ENCODE results near the gene GBF1. TPM values are rescaled to one million over a fixed set of nuclear protein-coding genes. Genes with fewer than 3 reads are reported as not detected.

Gene GBF1
- total RNA-seq, 1 donor from 2014 or later: 8.7 TPM

DNA sequence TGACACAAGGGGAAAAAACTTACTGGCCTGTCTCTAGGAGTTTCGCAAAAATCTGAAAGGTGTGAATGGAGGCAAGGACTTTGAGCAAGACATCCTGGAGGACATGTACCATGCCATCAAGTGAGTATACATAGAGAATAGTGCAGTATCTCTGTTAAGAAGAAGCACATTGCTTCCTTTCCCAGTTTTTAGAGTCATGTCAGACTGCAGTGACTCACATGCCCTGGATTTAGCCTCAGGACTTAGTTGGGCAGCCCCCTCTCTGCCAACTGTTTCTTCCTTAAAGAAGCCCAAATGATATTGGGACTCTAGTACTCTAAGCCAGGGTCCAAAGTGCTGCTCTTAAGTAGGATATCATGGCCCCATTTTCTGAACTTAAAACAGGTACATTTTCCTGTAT is 122.1 kb downstream of the GBF1 start:
- DNase-seq (ENCODE audit: low read depth): peak; percentile 22
- TF ChIP-seq, protein P1, sequence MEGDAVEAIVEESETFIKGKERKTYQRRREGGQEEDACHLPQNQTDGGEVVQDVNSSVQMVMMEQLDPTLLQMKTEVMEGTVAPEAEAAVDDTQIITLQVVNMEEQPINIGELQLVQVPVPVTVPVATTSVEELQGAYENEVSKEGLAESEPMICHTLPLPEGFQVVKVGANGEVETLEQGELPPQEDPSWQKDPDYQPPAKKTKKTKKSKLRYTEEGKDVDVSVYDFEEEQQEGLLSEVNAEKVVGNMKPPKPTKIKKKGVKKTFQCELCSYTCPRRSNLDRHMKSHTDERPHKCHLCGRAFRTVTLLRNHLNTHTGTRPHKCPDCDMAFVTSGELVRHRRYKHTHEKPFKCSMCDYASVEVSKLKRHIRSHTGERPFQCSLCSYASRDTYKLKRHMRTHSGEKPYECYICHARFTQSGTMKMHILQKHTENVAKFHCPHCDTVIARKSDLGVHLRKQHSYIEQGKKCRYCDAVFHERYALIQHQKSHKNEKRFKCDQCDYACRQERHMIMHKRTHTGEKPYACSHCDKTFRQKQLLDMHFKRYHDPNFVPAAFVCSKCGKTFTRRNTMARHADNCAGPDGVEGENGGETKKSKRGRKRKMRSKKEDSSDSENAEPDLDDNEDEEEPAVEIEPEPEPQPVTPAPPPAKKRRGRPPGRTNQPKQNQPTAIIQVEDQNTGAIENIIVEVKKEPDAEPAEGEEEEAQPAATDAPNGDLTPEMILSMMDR (IDR thresholded peaks at IDR 0.05; ENCODE audit: insufficient read depth, low read length, severe bottlenecking): no peak
- no peak for FAIRE-seq
- H3K4me3 ChIP-seq (ENCODE audit: low read depth, low read length): no peak overlapping the region
- peaks cover 47% of the 10 kb centered on the region for H3K36me3 ChIP-seq (ENCODE audit: control insufficient read depth, insufficient read depth, low read length)
- no peaks in the 10 kb centered on the region for H3K27me3 ChIP-seq (ENCODE audit: control insufficient read depth, insufficient read depth, low read length)

DNA sequence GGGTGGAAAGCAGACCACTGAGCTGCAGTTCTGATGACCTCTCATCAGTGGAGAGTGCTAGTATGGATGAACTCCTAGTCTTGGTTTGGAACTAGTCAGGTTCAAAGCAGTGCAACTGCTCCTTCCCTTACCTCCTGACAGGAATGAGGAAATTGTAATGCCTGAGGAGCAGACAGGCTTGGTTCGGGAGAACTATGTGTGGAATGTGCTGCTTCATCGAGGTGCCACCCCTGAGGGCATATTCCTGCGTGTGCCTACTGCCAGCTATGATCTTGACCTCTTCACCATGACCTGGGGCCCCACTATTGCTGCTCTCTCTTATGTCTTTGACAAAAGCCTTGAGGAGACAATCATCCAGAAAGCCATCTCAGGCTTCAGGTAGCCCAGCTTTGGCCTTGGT is 122.7 kb downstream of the GBF1 start:
- peak; percentile 51 for DNase-seq (ENCODE audit: low read depth)
- no peaks in the 10 kb centered on the region for H3K27me3 ChIP-seq (ENCODE audit: control insufficient read depth, insufficient read depth, low read length)

DNA sequence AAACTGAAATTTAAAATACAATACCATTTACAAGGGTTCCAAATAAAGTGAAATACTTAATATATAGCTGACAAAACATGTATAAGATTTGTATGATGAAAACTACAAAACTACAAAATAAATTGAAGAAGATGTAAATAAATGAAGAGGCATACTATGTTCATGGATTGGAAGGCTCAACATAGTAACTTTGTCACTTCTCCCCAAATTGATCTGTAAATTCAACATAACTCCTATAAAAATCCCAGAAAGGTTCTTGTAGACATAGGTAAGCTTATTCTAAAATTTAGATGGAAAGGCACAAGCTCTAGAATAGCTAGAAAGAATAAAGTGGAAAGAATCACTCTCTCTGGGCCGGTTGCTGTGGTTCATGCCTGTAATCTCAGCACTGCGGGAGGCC is 126.0 kb downstream of the GBF1 start:
- peaks cover 34% of the 10 kb centered on the region for H3K36me3 ChIP-seq (ENCODE audit: control insufficient read depth, insufficient read depth, low read length)
- no peak for FAIRE-seq

More for the DNA sequence above, 122.7 kb downstream of the GBF1 start:
- H3K36me3 ChIP-seq (ENCODE audit: control insufficient read depth, insufficient read depth, low read length): peaks cover 44% of the 10 kb centered on the region
- FAIRE-seq: no peak
- TF ChIP-seq, protein P1 (IDR thresholded peaks at IDR 0.05; ENCODE audit: insufficient read depth, low read length, severe bottlenecking): no peak
- H3K4me3 ChIP-seq (ENCODE audit: low read depth, low read length): no peak overlapping the region

DNA sequence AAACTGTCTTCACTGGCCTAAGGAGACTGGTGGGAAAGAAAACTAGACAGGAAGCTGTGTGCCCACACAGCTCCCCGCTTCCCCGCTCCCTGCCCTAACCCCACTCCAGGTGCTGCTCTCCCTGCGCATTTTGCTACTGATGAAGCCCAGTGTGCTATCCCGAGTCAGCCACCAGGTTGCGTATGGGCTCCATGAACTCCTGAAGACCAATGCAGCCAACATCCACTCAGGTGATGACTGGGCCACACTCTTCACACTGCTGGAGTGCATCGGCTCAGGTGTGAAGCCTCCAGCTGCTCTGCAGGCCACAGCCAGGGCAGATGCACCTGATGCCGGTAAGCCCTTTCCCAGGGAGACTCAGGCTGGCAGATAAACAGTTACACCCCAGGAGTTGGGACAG is 129.9 kb downstream of the GBF1 start:
- FAIRE-seq: no peak

More for the DNA sequence above, 126.0 kb downstream of the GBF1 start:
- DNase-seq (ENCODE audit: low read depth): no peak
- TF ChIP-seq, protein P1 (IDR thresholded peaks at IDR 0.05; ENCODE audit: insufficient read depth, low read length, severe bottlenecking): no peak
- no peak overlapping the region for H3K4me3 ChIP-seq (ENCODE audit: low read depth, low read length)
- no peaks in the 10 kb centered on the region for H3K27me3 ChIP-seq (ENCODE audit: control insufficient read depth, insufficient read depth, low read length)

DNA sequence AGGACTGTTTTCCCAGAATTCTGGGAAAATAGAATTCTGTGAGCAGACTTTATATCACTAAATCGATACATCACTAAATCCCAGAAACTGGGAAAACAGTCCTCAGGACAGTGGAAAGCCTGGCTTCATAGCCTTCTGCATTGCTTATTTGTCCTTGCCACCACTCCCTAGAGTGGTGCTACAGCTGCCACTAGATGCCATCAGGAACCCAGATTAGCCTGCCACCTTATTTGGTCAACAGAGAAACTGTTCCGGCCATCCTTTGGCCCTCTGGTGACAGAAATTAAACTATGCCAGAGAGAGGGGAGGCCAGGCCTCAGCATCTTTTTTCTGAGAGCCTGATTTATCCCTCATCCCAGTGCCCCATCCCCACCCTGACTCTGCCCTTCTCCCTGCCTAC is 130.5 kb downstream of the GBF1 start:
- no peaks in the 10 kb centered on the region for H3K27me3 ChIP-seq (ENCODE audit: control insufficient read depth, insufficient read depth, low read length)
- H3K36me3 ChIP-seq (ENCODE audit: control insufficient read depth, insufficient read depth, low read length): peaks cover 26% of the 10 kb centered on the region
- FAIRE-seq (no peak), DNase-seq (ENCODE audit: low read depth) (no peak)
- TF ChIP-seq, protein P1 (IDR thresholded peaks at IDR 0.05; ENCODE audit: insufficient read depth, low read length, severe bottlenecking): no peak
- H3K4me3 ChIP-seq (ENCODE audit: low read depth, low read length): no peak overlapping the region

More for the DNA sequence above, 129.9 kb downstream of the GBF1 start:
- TF ChIP-seq, protein P1 (IDR thresholded peaks at IDR 0.05; ENCODE audit: insufficient read depth, low read length, severe bottlenecking): peak; percentile 21
- Histone ChIP-seq H3K27me3 (ENCODE audit: control insufficient read depth, insufficient read depth, low read length) (no peaks in the 10 kb centered on the region), H3K36me3 (ENCODE audit: control insufficient read depth, insufficient read depth, low read length) (peaks cover 27% of the 10 kb centered on the region), H3K4me3 (ENCODE audit: low read depth, low read length) (no peak overlapping the region)
- DNase-seq (ENCODE audit: low read depth): no peak

DNA sequence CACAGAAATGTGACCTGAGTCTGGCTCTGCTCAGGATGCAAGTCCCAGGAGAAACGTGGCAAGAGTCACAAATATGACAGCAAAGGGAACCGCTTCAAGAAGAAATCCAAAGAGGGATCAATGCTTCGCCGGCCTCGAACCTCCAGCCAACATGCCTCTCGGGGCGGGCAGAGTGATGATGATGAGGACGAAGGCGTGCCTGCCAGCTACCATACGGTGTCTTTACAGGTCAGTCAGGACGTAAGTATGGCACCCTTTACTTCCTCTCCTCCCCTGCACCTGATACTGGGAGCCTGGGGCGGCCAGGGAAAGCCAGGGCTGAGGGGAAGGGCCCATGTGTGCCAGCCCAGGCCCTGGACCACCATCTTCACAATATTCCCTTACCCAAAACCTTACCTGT is 131.6 kb downstream of the GBF1 start:
- TF ChIP-seq, protein P1 (IDR thresholded peaks at IDR 0.05; ENCODE audit: insufficient read depth, low read length, severe bottlenecking): no peak
- FAIRE-seq (no peak), DNase-seq (ENCODE audit: low read depth) (no peak)
- H3K27me3 ChIP-seq (ENCODE audit: control insufficient read depth, insufficient read depth, low read length): no peaks in the 10 kb centered on the region
- H3K4me3 ChIP-seq (ENCODE audit: low read depth, low read length): no peak overlapping the region
- peaks cover 30% of the 10 kb centered on the region for H3K36me3 ChIP-seq (ENCODE audit: control insufficient read depth, insufficient read depth, low read length)

Measured in bronchial epithelial cell (primary cell).